Upper lobe of left lung (tissue), 6 donors: ENCODE results near the gene ZHX3. TPM values are rescaled to one million over a fixed set of nuclear protein-coding genes. Genes with fewer than 3 reads are reported as not detected.
A peak's percentile ranks its signal among the peaks of the same experiment; 100 is the strongest.
"Not testable (repeated sequence)": the region's sequence is repeated elsewhere in the genome, so short reads cannot be mapped to it uniquely, and the experiment has no call there.

Experiments used
- ATAC-seq, 2 donors: fragments of 200-7000 bp; cut with Tn5 transposase; one replicate each; pipeline ENCODE4 v1.9.1; 2022; ENCODE audit warnings: mild to moderate bottlenecking in 2 of 2, moderate library complexity in 2 of 2; ENCODE audit not compliant: low FRiP score in 2 of 2
- DNase-seq, 2 donors: peaks; one replicate each; pipeline ENCODE4 v3.0.0-alpha.2; 2019 to 2020
- H3K27ac ChIP-seq, 4 donors: fragments of 200-600 bp; sonication (generic); one replicate each; pipeline ENCODE4 v1.5.1; 2016 to 2019
- H3K27me3 ChIP-seq, 4 donors: fragments of 200-600 bp; sonication (generic); one replicate each; pipeline ENCODE4 v1.5.1; 2017 to 2019
- H3K36me3 ChIP-seq, 4 donors: fragments of 200-600 bp; sonication (generic); one replicate each; pipeline ENCODE4 v1.5.1; 2016 to 2019
- H3K4me1 ChIP-seq, 4 donors: fragments of 200-600 bp; sonication (generic); one replicate each; pipeline ENCODE4 v1.5.1; 2018 to 2019
- H3K4me3 ChIP-seq, 4 donors: fragments of 200-600 bp; sonication (generic); one replicate each; pipeline ENCODE4 v1.5.1; 2017 to 2019; ENCODE audit warnings: mild to moderate bottlenecking in 2 of 4, moderate library complexity in 1 of 4
- H3K9me3 ChIP-seq, 4 donors: fragments of 200-600 bp; sonication (generic); one replicate each; pipeline ENCODE4 v1.5.1; 2018 to 2019
- CTCF ChIP-seq, 6 experiments: fragments of 450-650 bp in 4 of 6; fragments of 200-600 bp in 2 of 6; sonication (generic) in 2 of 6; IDR thresholded peaks; one replicate each; pipeline ENCODE4 v1.5.1; 2016 to 2019; ENCODE audit warnings: antibody characterized with exemption in 6 of 6
- EP300 ChIP-seq, 4 donors: sonication (generic); formaldehyde crosslinking; IDR thresholded peaks; one replicate each; pipeline ENCODE4 v1.5.1; 2017; ENCODE audit warnings: antibody characterized with exemption in 4 of 4, control low read depth in 2 of 4
- POLR2A ChIP-seq, 4 donors: fragments of 450-650 bp; IDR thresholded peaks; one replicate each; pipeline ENCODE4 v1.5.1; 2016 to 2017; ENCODE audit warnings: antibody characterized with exemption in 4 of 4, mild to moderate bottlenecking in 2 of 4
- POLR2AphosphoS5 ChIP-seq, 2 donors: sonication (generic); formaldehyde crosslinking; IDR thresholded peaks; one replicate each; pipeline ENCODE4 v1.5.1; 2017; ENCODE audit warnings: antibody characterized with exemption in 2 of 2
- WGBS, 2 donors: methylation state at CpG; one replicate each; pipeline ENCODE4 v1.1.5; 2017 to 2018; 5-methylcytosine and 5-hydroxymethylcytosine counted together
- total RNA-seq, 6 donors: library from RNA; depleted of rRNA in 4 of 6; stranded (reverse); fragments of >200 nt in 4 of 6; gene quantifications; one replicate each; pipeline versions ENCODE4 v1.1.0 to v1.2.1, GENCODE V29; 2016 to 2021
- donor health status: DM: no; HTN: no; CAD: no; lungs with moderate emphysema.
- donor health status: DM: no; HTN: yes; CAD: no; lungs with severe emphysema.

ZHX3 gene
- total RNA-seq, 6 donors from 2014 or later: 30.4 to 57.5 (median 44.9) TPM

- H3K9me3 ChIP-seq: no peaks in the 10 kb centered on the region
- peaks cover 4 to 32% (median 16%) of the 10 kb centered on the region in 4 donors for H3K4me1 ChIP-seq
- DNase-seq (no peak), ATAC-seq (no peak)
- H3K4me3 ChIP-seq: no peak overlapping the region
- no peak for TF ChIP-seq POLR2AphosphoS5 (IDR thresholded peaks at IDR 0.05)
- TF ChIP-seq POLR2A (IDR thresholded peaks at IDR 0.05): no peak
- TF ChIP-seq EP300 (IDR thresholded peaks at IDR 0.05): no peak
- H3K27ac ChIP-seq: peak overlapping the region in 1 of 4 donors; percentile 13
- H3K27me3 ChIP-seq: no peaks in the 10 kb centered on the region
- H3K36me3 ChIP-seq: no peaks in the 10 kb centered on the region
Observed at GRCh38 chr20:41320441-41320840, 2.9 kb upstream of the ZHX3 start.

GRCh38 chr20:41318271-41318649 lies 729 bp upstream of the ZHX3 start:
- peak overlapping the region in 3 of 4 donors; percentile 80 to 96 (median 94) for H3K4me3 ChIP-seq
- H3K27me3 ChIP-seq: no peaks in the 10 kb centered on the region
- ATAC-seq (no peak), DNase-seq (no peak)
- H3K27ac ChIP-seq: peak overlapping the region; percentile 56 to 90 (median 80)
- WGBS, 2 donors: 50 to 54% methylated on average over 5 of the region's 5 CpGs
- no peaks in the 10 kb centered on the region for H3K36me3 ChIP-seq
- H3K9me3 ChIP-seq: no peaks in the 10 kb centered on the region
- TF ChIP-seq POLR2AphosphoS5 (IDR thresholded peaks at IDR 0.05): no peak
- peaks cover 4 to 32% (median 21%) of the 10 kb centered on the region in 4 donors for H3K4me1 ChIP-seq

- ATAC-seq: peak; percentile 76 to 78
- DNase-seq: peak; percentile 79 to 97
- H3K27ac ChIP-seq: peak overlapping the region; percentile 69 to 92 (median 87)
- no peaks in the 10 kb centered on the region for H3K27me3 ChIP-seq
- H3K4me3 ChIP-seq: peak overlapping the region; percentile 50 to 96 (median 87)
- TF ChIP-seq EP300 (IDR thresholded peaks at IDR 0.05) (no peak), CTCF (IDR thresholded peaks at IDR 0.05) (no peak), POLR2AphosphoS5 (IDR thresholded peaks at IDR 0.05) (no peak), POLR2A (IDR thresholded peaks at IDR 0.05) (peak in 1 of 4 donors; percentile 14)
- H3K4me1 ChIP-seq: peaks cover 4 to 31% (median 19%) of the 10 kb centered on the region in 4 donors
- no peaks in the 10 kb centered on the region for H3K9me3 ChIP-seq
- H3K36me3 ChIP-seq: no peaks in the 10 kb centered on the region
- 7 to 19% methylated on average over 8 to 32 of the region's 66 CpGs for WGBS, 2 donors
Observed at GRCh38 chr20:41316602-41317545, 657 bp downstream of the ZHX3 start.

- WGBS, 2 donors: 80 to 83% methylated on average over 6 of the region's 6 CpGs
- Histone ChIP-seq H3K27me3 (no peaks in the 10 kb centered on the region), H3K4me3 (peak overlapping the region in 3 of 4 donors; percentile 80 to 96 (median 94)), H3K36me3 (no peaks in the 10 kb centered on the region), H3K9me3 (no peaks in the 10 kb centered on the region), H3K4me1 (peaks cover 4 to 29% (median 15%) of the 10 kb centered on the region in 4 donors), H3K27ac (peak overlapping the region; percentile 69 to 92 (median 87))
- no peak for DNase-seq
- TF ChIP-seq EP300 (IDR thresholded peaks at IDR 0.05): no peak
- no peak for TF ChIP-seq POLR2A (IDR thresholded peaks at IDR 0.05)
- no peak for TF ChIP-seq CTCF (IDR thresholded peaks at IDR 0.05)
- TF ChIP-seq POLR2AphosphoS5 (IDR thresholded peaks at IDR 0.05): no peak
- no peak for ATAC-seq
Observed at GRCh38 chr20:41316051-41316450, 1.5 kb downstream of the ZHX3 start.

GRCh38 chr20:41314386-41314785 lies 3.1 kb downstream of the ZHX3 start:
- ATAC-seq: no peak
- H3K4me3 ChIP-seq: no peak overlapping the region
- H3K36me3 ChIP-seq: no peaks in the 10 kb centered on the region
- WGBS, 2 donors: 78 to 83% methylated on average over 2 of the region's 2 CpGs
- TF ChIP-seq POLR2A (IDR thresholded peaks at IDR 0.05) (no peak), CTCF (IDR thresholded peaks at IDR 0.05) (no peak), EP300 (IDR thresholded peaks at IDR 0.05) (no peak), POLR2AphosphoS5 (IDR thresholded peaks at IDR 0.05) (no peak)
- no peaks in the 10 kb centered on the region for H3K9me3 ChIP-seq
- peak overlapping the region in 1 of 4 donors; percentile 19 for H3K27ac ChIP-seq
- peaks cover 9 to 35% (median 14%) of the 10 kb centered on the region in 4 donors for H3K4me1 ChIP-seq
- H3K27me3 ChIP-seq: no peaks in the 10 kb centered on the region
- DNase-seq: no peak

- DNase-seq, H3K27me3 ChIP-seq, H3K27ac ChIP-seq, H3K36me3 ChIP-seq, H3K9me3 ChIP-seq, ATAC-seq, H3K4me3 ChIP-seq: not testable (repeated sequence)
- 87 to 91% methylated on average over 6 of the region's 6 CpGs for WGBS, 2 donors
- peaks cover 18 to 40% (median 23%) of the 10 kb centered on the region in 4 donors for H3K4me1 ChIP-seq
Observed at GRCh38 chr20:41312009-41312408, 5.5 kb downstream of the ZHX3 start.
